Activated CD4-positive, alpha-beta T cell treated with anti-CD3 and anti-CD28 coated beads for 36 hours (primary cell): ENCODE results near the gene C2orf68. TPM values are rescaled to one million over a fixed set of nuclear protein-coding genes. Genes with fewer than 3 reads are reported as not detected.
"Not testable (repeated sequence)": the region's sequence is repeated elsewhere in the genome, so short reads cannot be mapped to it uniquely, and the experiment has no call there.

Source experiments
- ATAC-seq: fragments of 200-7000 bp; cut with Tn5 transposase; one replicate; pipeline ENCODE4 v1.10.0; 2021; ENCODE audit warnings: mild to moderate bottlenecking, moderate library complexity
- CTCF ChIA-PET: fragments of 350-600 bp; sonication (Branson Sonifier 250); formaldehyde crosslinking; loops from one replicate; lab custom pipeline; 2021; ENCODE audit warnings: antibody characterized with exemption; lab: Charles Lee
- POLR2A ChIA-PET: fragments of 350-600 bp; sonication (Branson Sonifier 250); formaldehyde crosslinking; loops from one replicate; lab custom pipeline; 2021; ENCODE audit warnings: antibody characterized with exemption, inconsistent platforms; lab: Charles Lee
- DNase-seq: peaks from one replicate; pipeline ENCODE4 v3.0.0-alpha.2; 2020
- H3K27ac Mint-ChIP-seq: one replicate; pipeline ENCODE4 v1.8.0; 2021; ENCODE audit warnings: mixed read lengths
- H3K27me3 Mint-ChIP-seq: one replicate; pipeline ENCODE4 v1.8.0; 2021; ENCODE audit warnings: mixed read lengths
- H3K36me3 Mint-ChIP-seq: one replicate; pipeline ENCODE4 v1.8.0; 2021; ENCODE audit warnings: low read depth, mixed read lengths
- H3K4me1 Mint-ChIP-seq: one replicate; pipeline ENCODE4 v1.8.0; 2021; ENCODE audit warnings: mixed read lengths
- H3K4me3 Mint-ChIP-seq: one replicate; pipeline ENCODE4 v1.8.0; 2021; ENCODE audit warnings: mild to moderate bottlenecking, moderate library complexity, mixed read lengths
- H3K9me3 Mint-ChIP-seq: one replicate; pipeline ENCODE4 v1.8.0; 2021; ENCODE audit warnings: low read depth, mixed read lengths
- intact Hi-C, 2 experiments: fragments of 100-400 bp; cut with DNase I in 1 of 2; cut with micrococcal nuclease in 1 of 2; formaldehyde crosslinking; loops; one replicate each; pipeline versions ENCODE4 v1.14.2 to v1.15.1; 2022 to 2024; cut with DNase I, micrococcal nuclease
- total RNA-seq, 2 experiments: library from RNA; stranded (reverse); gene quantifications; one replicate each; pipeline ENCODE4 v1.2.3, GENCODE V29; 2021

Gene C2orf68
- total RNA-seq, 2 experiments from 2014 or later, result 33.7 to 47.2 TPM

- DNase-seq (no peak), ATAC-seq (no peak)
- H3K27ac Mint-ChIP-seq, result no peak overlapping the region
- peaks cover 16% of the 10 kb centered on the region for H3K36me3 Mint-ChIP-seq
- CTCF ChIA-PET, result interaction anchor here (3.2 kb wide), 1 partner anchor 30 kb away, joined by 13 read pairs; no protein-coding TSS in a partner anchor
- no peaks in the 10 kb centered on the region for H3K27me3 Mint-ChIP-seq
- peaks cover 29% of the 10 kb centered on the region for H3K4me1 Mint-ChIP-seq
- intact Hi-C loops, result no loop called here
- no peak overlapping the region for H3K4me3 Mint-ChIP-seq
- H3K9me3 Mint-ChIP-seq, result no peaks in the 10 kb centered on the region
- POLR2A ChIA-PET, result no interaction called here
Measured at GRCh38 chr2:85607268-85608215, 4.3 kb downstream of the C2orf68 start.

GRCh38 chr2:85606116-85606455 is 5.8 kb downstream of the C2orf68 start:
- no peak for ATAC-seq

GRCh38 chr2:85605406-85606115 is 6.3 kb downstream of the C2orf68 start:
- POLR2A ChIA-PET, result interaction anchor here (2.3 kb wide), 1 partner anchor 11 kb away, joined by 7 read pairs; the partner anchor contains the start of gene RNF181
- CTCF ChIA-PET, result interaction anchor here (0.8 to 3.2 kb wide), 5 partner anchors 13 to 1032 kb away, joined by 3 to 13 read pairs (median 4); partner anchors contain the start of gene VAMP8
- intact Hi-C loops, result no loop called here
- Mint-ChIP-seq H3K27me3 (no peaks in the 10 kb centered on the region), H3K27ac (no peak overlapping the region), H3K36me3 (peaks cover 13% of the 10 kb centered on the region), H3K4me3 (no peak overlapping the region), H3K9me3 (no peaks in the 10 kb centered on the region), H3K4me1 (peaks cover 35% of the 10 kb centered on the region)
- no peak for ATAC-seq
- DNase-seq, result no peak

More at GRCh38 chr2:85606116-85606455, 5.8 kb downstream of the C2orf68 start:
- Mint-ChIP-seq H3K4me1 (peaks cover 35% of the 10 kb centered on the region), H3K27me3 (no peaks in the 10 kb centered on the region), H3K9me3 (no peaks in the 10 kb centered on the region), H3K27ac (no peak overlapping the region), H3K4me3 (no peak overlapping the region), H3K36me3 (peaks cover 13% of the 10 kb centered on the region)
- intact Hi-C loops, result no loop called here
- ChIA-PET POLR2A (no interaction called here), CTCF (interaction anchor here (0.8 to 3.2 kb wide), 2 partner anchors 31 to 1032 kb away, joined by 4 to 13 read pairs; no protein-coding TSS in a partner anchor)
- no peak for DNase-seq

- peaks cover 9% of the 10 kb centered on the region for H3K36me3 Mint-ChIP-seq
- no peak for ATAC-seq
- peaks cover 28% of the 10 kb centered on the region for H3K4me1 Mint-ChIP-seq
- CTCF ChIA-PET, result interaction anchor here (0.9 to 3.2 kb wide), 6 partner anchors 9 to 166 kb away, joined by 3 to 13 read pairs (median 4); partner anchors contain the start of genes RNF181 and VAMP8
- no peak overlapping the region for H3K4me3 Mint-ChIP-seq
- H3K9me3 Mint-ChIP-seq, result no peaks in the 10 kb centered on the region
- intact Hi-C loops, result no loop called here
- H3K27me3 Mint-ChIP-seq, result no peaks in the 10 kb centered on the region
- no peak overlapping the region for H3K27ac Mint-ChIP-seq
- no peak for DNase-seq
- POLR2A ChIA-PET, result interaction anchor here (0.6 to 2.3 kb wide), 2 partner anchors 10 to 55 kb away, joined by 3 to 7 read pairs; partner anchors contain the start of gene RNF181
Measured at GRCh38 chr2:85604568-85605339, 7.1 kb downstream of the C2orf68 start.

- H3K36me3 Mint-ChIP-seq, ATAC-seq, DNase-seq, H3K9me3 Mint-ChIP-seq, H3K4me3 Mint-ChIP-seq, H3K27ac Mint-ChIP-seq, H3K27me3 Mint-ChIP-seq, intact Hi-C loops: not testable (repeated sequence)
- ChIA-PET POLR2A (interaction anchor here (0.5 to 2.3 kb wide), 4 partner anchors 9 to 723 kb away, joined by 3 to 7 read pairs (median 4); partner anchors contain the start of gene RNF181), CTCF (interaction anchor here (1.0 to 1.2 kb wide), 3 partner anchors 9 to 166 kb away, joined by 4 to 6 read pairs (median 5); partner anchors contain the start of genes RNF181 and VAMP8)
- peaks cover 29% of the 10 kb centered on the region for H3K4me1 Mint-ChIP-seq
Measured at GRCh38 chr2:85604133-85604444, 7.8 kb downstream of the C2orf68 start.

GRCh38 chr2:85602476-85603234 is 9.2 kb downstream of the C2orf68 start, which contains the start of gene TMEM150A:
Gene TMEM150A (minus strand): TSS chr2:85602698. CDS start chr2:85601948, 750 bp downstream.
- peak within 1 kb of the TSS; percentile 90 for H3K4me3 Mint-ChIP-seq
- POLR2A ChIA-PET, result interaction anchor here (1.0 kb wide), 1 partner anchor 62 kb away, joined by 3 read pairs; no protein-coding TSS in a partner anchor
- H3K36me3 Mint-ChIP-seq, result peaks cover 2% of the 10 kb centered on the region
- peaks cover 27% of the 10 kb centered on the region for H3K4me1 Mint-ChIP-seq
- intact Hi-C loops, result loop anchor here (1.0 to 2.0 kb wide), 6 partner anchors 9 to 184 kb away; partner anchors contain the start of genes GGCX (in 2 of the 2), C2orf68 (in 1 of the 2), SH2D6 (in 1 of the 2) and USP39 (in 1 of the 2)
- ATAC-seq, result peak; percentile 95
- CTCF ChIA-PET, result interaction anchor here (0.7 to 1.5 kb wide), 4 partner anchors 20 to 42 kb away, joined by 3 to 4 read pairs (median 3); no protein-coding TSS in a partner anchor
- peak within 1 kb of the TSS; percentile 78 for H3K27ac Mint-ChIP-seq
- no peaks in the 10 kb centered on the region for H3K9me3 Mint-ChIP-seq
- no peaks in the 10 kb centered on the region for H3K27me3 Mint-ChIP-seq
- DNase-seq, result peak; percentile 92

GRCh38 chr2:85601771-85602475 is 9.9 kb downstream of the C2orf68 start:
- intact Hi-C loops, result loop anchor here (1.0 to 2.0 kb wide), 5 partner anchors 9 to 184 kb away; partner anchors contain the start of genes GGCX (in 2 of the 2), SH2D6 (in 1 of the 2) and USP39 (in 1 of the 2)
- Mint-ChIP-seq H3K36me3 (peaks cover 8% of the 10 kb centered on the region), H3K27ac (peak overlapping the region; percentile 51), H3K9me3 (no peaks in the 10 kb centered on the region), H3K4me3 (peak overlapping the region; percentile 71), H3K27me3 (no peaks in the 10 kb centered on the region), H3K4me1 (peaks cover 27% of the 10 kb centered on the region)
- POLR2A ChIA-PET, result interaction anchor here (1.0 kb wide), 1 partner anchor 62 kb away, joined by 3 read pairs; no protein-coding TSS in a partner anchor
- no peak for DNase-seq
- ATAC-seq, result peak; percentile 5
- CTCF ChIA-PET, result interaction anchor here (0.6 to 1.3 kb wide), 3 partner anchors 23 to 36 kb away, joined by 3 to 4 read pairs (median 3); partner anchors contain the start of gene VAMP8

- peaks cover 35% of the 10 kb centered on the region for H3K4me1 Mint-ChIP-seq
- H3K36me3 Mint-ChIP-seq, result peaks cover 11% of the 10 kb centered on the region
- DNase-seq (no peak), ATAC-seq (no peak)
- intact Hi-C loops, result no loop called here
- H3K27me3 Mint-ChIP-seq, result no peaks in the 10 kb centered on the region
- ChIA-PET CTCF (interaction anchor here (0.6 to 1.2 kb wide), 2 partner anchors 24 to 36 kb away, joined by 3 to 4 read pairs; partner anchors contain the start of gene VAMP8), POLR2A (interaction anchor here (1.6 kb wide), 1 partner anchor 13 kb away, joined by 3 read pairs; no protein-coding TSS in a partner anchor)
- peak overlapping the region; percentile 71 for H3K4me3 Mint-ChIP-seq
- peak overlapping the region; percentile 51 for H3K27ac Mint-ChIP-seq
- H3K9me3 Mint-ChIP-seq, result no peaks in the 10 kb centered on the region
Measured at GRCh38 chr2:85600951-85601770, 10.7 kb downstream of the C2orf68 start.

GRCh38 chr2:85600235-85600575 is 11.7 kb downstream of the C2orf68 start:
- Mint-ChIP-seq H3K27ac (no peak overlapping the region), H3K27me3 (no peaks in the 10 kb centered on the region), H3K4me1 (peaks cover 40% of the 10 kb centered on the region), H3K4me3 (no peak overlapping the region), H3K9me3 (no peaks in the 10 kb centered on the region), H3K36me3 (peaks cover 14% of the 10 kb centered on the region)
- intact Hi-C loops, result no loop called here
- ATAC-seq, result no peak
- POLR2A ChIA-PET, result interaction anchor here (0.5 to 1.6 kb wide), 2 partner anchors 12 to 17 kb away, joined by 3 to 4 read pairs; no protein-coding TSS in a partner anchor
- CTCF ChIA-PET, result no interaction called here
- DNase-seq, result no peak
